Vagina (tissue), 2 donors: Measurements from ENCODE around the gene GCHFR. TPM values are rescaled to one million over a fixed set of nuclear protein-coding genes. Genes with fewer than 3 reads are reported as not detected.

Source experiments
- DNase-seq, 2 donors: peaks; one replicate each; pipeline ENCODE4 v3.0.0-alpha.2; 2017; ENCODE audit errors: extremely low spot score in 2 of 2
- H3K27ac ChIP-seq: fragments of 200-600 bp; sonication (generic); one replicate; pipeline ENCODE4 v1.5.1; 2019
- H3K27me3 ChIP-seq: fragments of 200-600 bp; sonication (generic); one replicate; pipeline ENCODE4 v1.5.1; 2019
- H3K36me3 ChIP-seq, 2 donors: fragments of 200-600 bp; sonication (generic); one replicate each; pipeline ENCODE4 v1.5.1; 2017 to 2019
- H3K4me1 ChIP-seq: fragments of 200-600 bp; sonication (generic); one replicate; pipeline ENCODE4 v1.5.1; 2019
- H3K4me3 ChIP-seq, 2 donors: fragments of 200-600 bp; sonication (generic); 1 replicate in 1 of 2; 2 replicates in 1 of 2; pipeline ENCODE4 v1.5.1; 2016 to 2019
- H3K9me3 ChIP-seq: fragments of 200-600 bp; sonication (generic); one replicate; pipeline ENCODE4 v1.5.1; 2019
- POLR2A ChIP-seq, 2 donors: fragments of 450-650 bp; IDR thresholded peaks; one replicate each; pipeline ENCODE4 v1.6.1; 2017; ENCODE audit warnings: antibody characterized with exemption in 2 of 2, mild to moderate bottlenecking in 2 of 2, moderate library complexity in 2 of 2
- POLR2AphosphoS5 ChIP-seq, 2 donors: sonication (generic); formaldehyde crosslinking; IDR thresholded peaks; one replicate each; pipeline ENCODE4 v1.9.0; 2017; ENCODE audit warnings: antibody characterized with exemption in 2 of 2, mild to moderate bottlenecking in 2 of 2, low read depth in 1 of 2; ENCODE audit not compliant: insufficient read depth in 1 of 2
- intact Hi-C: fragments of 100-400 bp; cut with DNase I; formaldehyde crosslinking; loops from one replicate; pipeline ENCODE4 v1.15.1; 2023
- total RNA-seq: library from RNA; depleted of rRNA; stranded (reverse); fragments of >200 nt; gene quantifications from one replicate; pipeline ENCODE4 v1.2.3, GENCODE V29; 2016
- TF ChIP-seq, protein P1 (sequence below), 3 experiments: fragments of 450-650 bp in 2 of 3; fragments of 200-600 bp in 1 of 3; sonication (generic) in 1 of 3; IDR thresholded peaks; one replicate each; pipeline ENCODE4 v1.5.1; 2017 to 2019; ENCODE audit warnings: antibody characterized with exemption in 3 of 3, mild to moderate bottlenecking in 2 of 3, moderate library complexity in 2 of 3

The GCHFR gene
- total RNA-seq: 69.7 TPM

DNA sequence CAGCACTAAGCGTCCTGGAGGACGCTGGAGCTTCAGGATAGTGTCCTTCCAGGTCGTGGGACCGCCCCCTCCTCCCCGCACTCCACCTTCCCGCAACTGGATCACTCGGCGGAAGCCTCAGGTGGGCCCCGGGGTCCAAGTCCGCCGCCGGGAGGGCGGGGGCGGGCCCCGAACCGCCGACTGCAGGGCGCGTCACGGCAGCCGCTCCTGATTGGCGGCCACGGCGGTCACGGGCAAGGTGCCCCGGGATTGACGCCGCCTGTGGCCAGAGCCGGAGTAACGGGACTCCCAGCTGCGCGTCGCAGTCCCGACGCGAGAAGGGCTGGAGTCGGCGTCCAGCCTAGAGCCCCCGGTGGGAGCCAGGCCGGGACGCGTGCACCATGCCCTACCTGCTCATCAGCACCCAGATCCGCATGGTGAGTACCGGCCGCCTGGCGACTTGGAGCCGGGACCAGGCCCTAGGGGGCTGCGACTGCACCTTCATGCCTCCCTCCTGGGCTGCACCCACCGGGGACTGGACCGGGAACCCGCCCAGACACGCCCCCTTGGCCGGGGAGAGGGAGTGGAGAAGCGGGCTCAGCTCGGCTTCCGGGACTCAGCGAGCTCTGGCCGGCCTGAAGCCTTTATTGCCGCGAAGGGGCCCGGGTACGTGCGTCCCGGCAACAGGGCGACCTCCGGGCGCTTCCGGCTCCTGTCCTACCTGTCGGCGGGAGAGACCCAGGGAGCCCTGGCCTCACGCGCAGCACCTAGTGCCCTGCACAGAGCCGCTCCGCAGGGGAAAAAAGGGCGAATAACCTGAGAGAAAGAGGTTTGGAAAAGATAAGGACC is at the start of gene GCHFR:
Gene GCHFR (plus strand): TSS at position 268 of the 828 bp plus-strand sequence. CDS start 113 bp downstream, at position 381.
- TF ChIP-seq POLR2A (IDR thresholded peaks at IDR 0.05): peak in 1 of 2 donors; percentile 59
- peak in 1 of 2 donors; percentile 84 for TF ChIP-seq POLR2AphosphoS5 (IDR thresholded peaks at IDR 0.05; ENCODE audit: insufficient read depth in 1 of 2, low read depth in 1 of 2)
- TF ChIP-seq, protein P1, sequence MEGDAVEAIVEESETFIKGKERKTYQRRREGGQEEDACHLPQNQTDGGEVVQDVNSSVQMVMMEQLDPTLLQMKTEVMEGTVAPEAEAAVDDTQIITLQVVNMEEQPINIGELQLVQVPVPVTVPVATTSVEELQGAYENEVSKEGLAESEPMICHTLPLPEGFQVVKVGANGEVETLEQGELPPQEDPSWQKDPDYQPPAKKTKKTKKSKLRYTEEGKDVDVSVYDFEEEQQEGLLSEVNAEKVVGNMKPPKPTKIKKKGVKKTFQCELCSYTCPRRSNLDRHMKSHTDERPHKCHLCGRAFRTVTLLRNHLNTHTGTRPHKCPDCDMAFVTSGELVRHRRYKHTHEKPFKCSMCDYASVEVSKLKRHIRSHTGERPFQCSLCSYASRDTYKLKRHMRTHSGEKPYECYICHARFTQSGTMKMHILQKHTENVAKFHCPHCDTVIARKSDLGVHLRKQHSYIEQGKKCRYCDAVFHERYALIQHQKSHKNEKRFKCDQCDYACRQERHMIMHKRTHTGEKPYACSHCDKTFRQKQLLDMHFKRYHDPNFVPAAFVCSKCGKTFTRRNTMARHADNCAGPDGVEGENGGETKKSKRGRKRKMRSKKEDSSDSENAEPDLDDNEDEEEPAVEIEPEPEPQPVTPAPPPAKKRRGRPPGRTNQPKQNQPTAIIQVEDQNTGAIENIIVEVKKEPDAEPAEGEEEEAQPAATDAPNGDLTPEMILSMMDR (IDR thresholded peaks at IDR 0.05): peak in 1 of 3 experiments; percentile 29
- no peaks in the 10 kb centered on the region for H3K27me3 ChIP-seq
- H3K4me3 ChIP-seq: peak within 1 kb of the TSS; percentile 59 to 64
- intact Hi-C loops: loop anchor here (1.0 kb wide), 1 partner anchor 44 kb away; no protein-coding TSS in a partner anchor
- H3K4me1 ChIP-seq: peaks cover 55% of the 10 kb centered on the region
- peak within 1 kb of the TSS; percentile 88 for H3K27ac ChIP-seq
- H3K9me3 ChIP-seq: no peaks in the 10 kb centered on the region
- DNase-seq: no peak
- no peaks in the 10 kb centered on the region for H3K36me3 ChIP-seq

DNA sequence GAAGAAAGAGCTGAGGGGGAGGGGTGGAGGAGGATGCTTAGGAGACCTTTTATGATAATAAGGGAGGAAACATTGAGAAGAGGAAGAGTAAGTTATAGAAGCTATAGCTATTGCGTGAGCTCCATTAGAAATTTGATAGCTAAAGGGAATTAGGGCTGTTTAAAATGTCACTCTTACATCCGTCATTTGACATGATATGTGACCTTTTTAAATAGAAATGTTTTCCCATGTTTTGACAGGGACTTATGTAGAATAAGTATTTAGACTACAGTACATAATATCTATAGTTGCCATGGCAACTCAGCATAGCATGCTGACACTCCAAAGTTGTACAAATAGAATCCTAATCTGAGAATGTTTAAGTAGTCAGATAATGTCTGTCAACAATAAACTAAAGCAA is 49.7 kb upstream of the GCHFR start:
- DNase-seq: no peak

DNA sequence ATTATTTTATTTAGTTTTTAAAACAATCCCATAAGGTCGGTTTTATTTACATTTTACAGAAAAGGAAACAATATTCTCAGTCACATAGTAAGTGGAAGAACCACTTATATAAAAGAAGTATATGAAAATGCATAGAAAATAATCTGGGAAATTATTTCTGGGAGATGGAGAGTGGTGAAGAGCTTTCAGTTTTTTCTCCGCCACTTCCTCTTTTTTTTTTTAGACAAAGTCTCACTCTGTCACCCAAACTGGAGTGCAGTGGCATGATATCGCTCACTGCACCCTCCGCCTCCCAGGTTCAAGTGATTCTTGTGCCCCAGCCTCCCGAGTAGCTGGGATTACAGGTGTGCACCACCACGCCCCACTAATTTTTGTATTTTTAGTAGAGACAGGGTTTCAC is 47.7 kb upstream of the GCHFR start:
- no peak overlapping the region for H3K27ac ChIP-seq
- no peaks in the 10 kb centered on the region for H3K36me3 ChIP-seq
- no peak for DNase-seq
- H3K27me3 ChIP-seq: no peaks in the 10 kb centered on the region
- H3K9me3 ChIP-seq: no peaks in the 10 kb centered on the region
- H3K4me3 ChIP-seq: no peak overlapping the region
- intact Hi-C loops: no loop called here
- H3K4me1 ChIP-seq: no peaks in the 10 kb centered on the region
- TF ChIP-seq, protein P1 (IDR thresholded peaks at IDR 0.05): no peak
- no peak for TF ChIP-seq POLR2AphosphoS5 (IDR thresholded peaks at IDR 0.05; ENCODE audit: insufficient read depth in 1 of 2, low read depth in 1 of 2)
- no peak for TF ChIP-seq POLR2A (IDR thresholded peaks at IDR 0.05)

More for the DNA sequence above, 49.7 kb upstream of the GCHFR start:
- no peak overlapping the region for H3K27ac ChIP-seq
- no peak overlapping the region for H3K4me3 ChIP-seq
- no peaks in the 10 kb centered on the region for H3K27me3 ChIP-seq
- no peaks in the 10 kb centered on the region for H3K36me3 ChIP-seq
- no peaks in the 10 kb centered on the region for H3K4me1 ChIP-seq
- TF ChIP-seq, protein P1 (IDR thresholded peaks at IDR 0.05): no peak
- TF ChIP-seq POLR2A (IDR thresholded peaks at IDR 0.05) (no peak), POLR2AphosphoS5 (IDR thresholded peaks at IDR 0.05; ENCODE audit: insufficient read depth in 1 of 2, low read depth in 1 of 2) (no peak)
- H3K9me3 ChIP-seq: no peaks in the 10 kb centered on the region
- intact Hi-C loops: no loop called here

DNA sequence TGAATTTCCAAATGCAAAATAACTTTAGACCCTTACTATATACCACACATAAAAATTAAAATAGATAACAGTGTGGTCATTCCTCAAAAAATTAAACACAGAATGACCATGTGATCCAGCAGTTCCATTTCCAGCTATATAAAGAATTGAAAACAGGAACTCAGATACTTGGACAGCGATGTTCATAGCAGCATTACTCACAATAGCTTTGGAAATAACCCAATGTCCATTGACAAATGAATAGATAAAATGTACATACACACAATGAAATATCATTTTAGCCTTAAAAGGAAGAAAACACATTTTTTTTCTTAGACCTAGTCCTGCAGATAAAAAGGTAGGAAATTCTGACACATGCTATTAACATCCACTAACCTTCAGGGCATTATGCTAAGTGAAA is 42.2 kb upstream of the GCHFR start:
- no peak for DNase-seq
- intact Hi-C loops: no loop called here

More for the DNA sequence above, 42.2 kb upstream of the GCHFR start:
- no peaks in the 10 kb centered on the region for H3K4me1 ChIP-seq
- no peak overlapping the region for H3K4me3 ChIP-seq
- H3K36me3 ChIP-seq: no peaks in the 10 kb centered on the region
- H3K27me3 ChIP-seq: no peaks in the 10 kb centered on the region
- H3K27ac ChIP-seq: no peak overlapping the region
- no peaks in the 10 kb centered on the region for H3K9me3 ChIP-seq
- TF ChIP-seq POLR2A (IDR thresholded peaks at IDR 0.05) (no peak), POLR2AphosphoS5 (IDR thresholded peaks at IDR 0.05; ENCODE audit: insufficient read depth in 1 of 2, low read depth in 1 of 2) (no peak)
- TF ChIP-seq, protein P1 (IDR thresholded peaks at IDR 0.05): no peak
